Karpas-422 (cell line): ENCODE results near the gene CRKL. TPM values are rescaled to one million over a fixed set of nuclear protein-coding genes. Genes with fewer than 3 reads are reported as not detected.

ENCODE experiments used
- DNase-seq: peaks from one replicate; pipeline ENCODE4 v3.0.0-alpha.2; 2015
- H2AFZ ChIP-seq: fragments of 200-600 bp; sonication (generic); 2 replicates; pipeline ENCODE4 v1.6.1; 2014; ENCODE audit warnings: antibody characterized with exemption, low read length, mixed read lengths
- H3K27ac ChIP-seq: fragments of 200-600 bp; sonication (generic); 2 replicates; pipeline ENCODE4 v1.5.1; 2014; ENCODE audit warnings: mild to moderate bottlenecking, low read length, moderate library complexity
- H3K27me3 ChIP-seq: fragments of 200-600 bp; sonication (generic); 2 replicates; pipeline ENCODE4 v1.6.1; 2014; ENCODE audit warnings: low read length, mixed read lengths
- H3K36me3 ChIP-seq: fragments of 200-600 bp; sonication (generic); 2 replicates; pipeline ENCODE4 v1.6.1; 2014; ENCODE audit warnings: low read length, mixed read lengths; ENCODE audit not compliant: insufficient read depth
- H3K4me1 ChIP-seq: fragments of 200-600 bp; sonication (generic); 2 replicates; pipeline ENCODE4 v1.6.1; 2014; ENCODE audit warnings: mild to moderate bottlenecking, low read length, mixed read lengths
- H3K4me2 ChIP-seq: fragments of 200-600 bp; sonication (generic); 2 replicates; pipeline ENCODE4 v1.6.1; 2014; ENCODE audit warnings: low read length, low read depth, mild to moderate bottlenecking; ENCODE audit not compliant: poor library complexity, severe bottlenecking
- H3K4me3 ChIP-seq: fragments of 200-600 bp; sonication (generic); 2 replicates; pipeline ENCODE4 v1.5.1; 2014; ENCODE audit warnings: mild to moderate bottlenecking, antibody characterized with exemption, low read length, mixed read lengths
- H3K79me2 ChIP-seq: fragments of 200-600 bp; sonication (generic); 2 replicates; pipeline ENCODE4 v1.6.1; 2014; ENCODE audit warnings: mild to moderate bottlenecking, low read length, mixed read lengths
- H3K9ac ChIP-seq: fragments of 200-600 bp; sonication (generic); 2 replicates; pipeline ENCODE4 v1.6.0; 2014; ENCODE audit warnings: low read length
- H3K9me2 ChIP-seq: fragments of 200-600 bp; sonication (generic), shearing (Covaris generic); replicated peaks from 2 replicates; pipeline ENCODE4 v1.6.0; 2014; ENCODE audit warnings: mild to moderate bottlenecking, low read length, moderate library complexity; ENCODE audit not compliant: insufficient read depth
- H3K9me3 ChIP-seq: fragments of 300-700, 200-600 bp; sonication (generic); 2 replicates; pipeline ENCODE4 v1.6.1; 2014; ENCODE audit warnings: low read length, mixed read lengths
- H4K20me1 ChIP-seq: fragments of 200-600 bp; sonication (generic); 2 replicates; pipeline ENCODE4 v1.6.1; 2014; ENCODE audit warnings: mild to moderate bottlenecking, antibody characterized with exemption, low read length, low read depth; ENCODE audit not compliant: insufficient read depth
- total RNA-seq: library from RNA; depleted of rRNA; stranded (reverse); fragments of >200 nt; shearing (Covaris generic); gene quantifications from 2 replicates; pipeline ENCODE4 v1.2.3, GENCODE V29; 2014; ENCODE audit warnings: low replicate concordance

CRKL gene
- total RNA-seq, 1 experiment from 2014 or later, result 58.4 TPM

DNA sequence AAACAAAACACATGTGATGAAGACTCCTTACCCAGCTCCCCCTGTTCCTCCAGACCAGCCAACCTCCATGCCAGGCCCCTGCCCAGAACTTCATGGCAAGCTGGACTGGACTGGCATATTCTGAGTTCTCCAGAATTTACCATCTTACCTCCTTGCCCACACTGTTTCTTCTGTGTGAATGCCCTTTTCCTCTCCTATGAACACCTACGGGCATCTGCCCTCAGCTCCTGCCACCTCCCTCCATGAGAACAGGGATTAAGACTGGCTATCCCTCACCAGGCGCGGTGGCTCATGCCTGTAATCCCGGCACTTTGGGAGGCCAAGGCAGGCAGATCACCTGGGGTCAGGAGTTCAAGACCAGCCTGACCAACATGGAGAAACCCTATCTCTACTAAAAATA is 43.4 kb downstream of the CRKL start:
- Histone ChIP-seq H3K27me3 (no peaks in the 10 kb centered on the region), H3K79me2 (no peaks in the 10 kb centered on the region), H3K9ac (no peak overlapping the region), H3K36me3 (no peaks in the 10 kb centered on the region), H4K20me1 (peaks cover 9% of the 10 kb centered on the region; the same call in 1 of the 2 replicates), H3K4me2 (no peak overlapping the region), H3K4me1 (peaks cover 2% of the 10 kb centered on the region; the same call in 1 of the 2 replicates), H3K27ac (no peak overlapping the region), H3K4me3 (no peak overlapping the region), H3K9me2 (no peaks in the 10 kb centered on the region), H3K9me3 (no peaks in the 10 kb centered on the region), H2AFZ (no peak overlapping the region)
- DNase-seq, result no peak

DNA sequence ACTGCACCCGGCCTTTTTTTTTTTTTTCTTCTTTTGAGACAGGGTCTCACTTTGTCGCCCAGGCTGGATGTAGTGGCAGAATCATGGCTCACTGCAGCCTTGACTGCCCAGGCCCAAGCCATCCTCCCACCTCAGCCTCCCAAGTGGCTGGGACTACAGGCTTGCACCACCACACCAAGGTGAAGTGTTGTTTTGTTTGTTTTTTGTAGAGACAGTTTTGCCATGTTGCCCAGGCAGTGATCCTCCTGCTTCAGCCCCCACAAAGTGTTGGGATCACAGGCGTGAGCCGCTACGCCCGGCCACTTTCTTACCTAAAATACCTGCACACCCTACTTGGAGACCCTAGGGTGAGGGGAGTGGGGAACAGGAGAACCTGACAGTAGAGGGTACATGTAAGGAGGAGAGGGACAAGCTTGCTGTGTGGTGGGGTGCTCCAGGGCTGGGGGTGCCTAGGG is 45.3 kb downstream of the CRKL start:
- H3K36me3 ChIP-seq, result no peaks in the 10 kb centered on the region
- no peaks in the 10 kb centered on the region for H3K9me2 ChIP-seq
- H3K4me3 ChIP-seq, result no peak overlapping the region
- peaks cover 2% of the 10 kb centered on the region; the same call in 1 of the 2 replicates for H3K4me1 ChIP-seq
- no peaks in the 10 kb centered on the region for H3K79me2 ChIP-seq
- H3K9me3 ChIP-seq, result no peaks in the 10 kb centered on the region
- DNase-seq, result no peak
- H3K27ac ChIP-seq, result no peak overlapping the region
- 0 out of 2 replicates have a peak, but pooled peaks cover 4% of the 10 kb centered on the region for H4K20me1 ChIP-seq
- no peak overlapping the region for H3K4me2 ChIP-seq
- H2AFZ ChIP-seq, result no peak overlapping the region
- no peaks in the 10 kb centered on the region for H3K27me3 ChIP-seq
- no peak overlapping the region for H3K9ac ChIP-seq

DNA sequence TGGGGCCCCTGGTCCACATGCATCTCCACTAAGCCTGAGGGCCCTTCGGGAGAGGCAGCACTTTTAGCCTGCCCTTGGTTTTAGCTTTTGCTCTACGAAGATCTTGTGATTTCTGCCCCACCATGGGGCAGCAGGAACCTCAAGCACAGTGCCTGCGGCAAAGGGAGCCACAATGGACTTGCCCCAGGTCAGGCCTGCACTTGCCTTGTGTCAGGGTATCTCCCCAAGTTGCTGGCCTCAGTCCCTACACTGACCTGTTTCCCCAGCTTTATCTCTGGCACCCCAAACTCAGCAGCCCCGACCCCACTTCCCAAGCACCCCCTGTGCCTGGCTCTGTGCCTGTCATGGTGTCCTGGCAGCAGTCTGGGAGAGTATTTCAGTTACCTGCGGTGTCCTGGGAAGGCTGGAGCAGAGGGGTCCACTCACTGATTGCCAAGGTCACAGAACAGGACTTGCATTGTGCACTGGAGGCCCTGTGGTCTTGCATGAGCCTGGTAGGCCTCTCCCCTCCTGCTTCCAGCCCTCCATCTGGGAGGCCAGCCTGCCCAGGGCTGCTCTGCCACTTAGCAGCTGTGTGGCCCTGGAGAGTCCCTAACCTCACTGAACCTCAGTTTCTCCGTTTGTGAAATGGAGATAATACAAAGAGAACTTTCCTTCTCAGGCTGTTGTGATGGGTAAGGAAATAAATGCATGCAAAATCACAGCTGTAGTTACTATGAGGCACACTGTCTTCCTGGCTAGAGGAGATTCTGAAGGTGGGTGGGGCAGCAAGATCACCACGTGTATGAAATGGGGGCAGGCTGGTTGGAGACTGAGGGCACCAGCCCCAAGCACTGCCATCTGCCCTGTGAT is 46.2 kb downstream of the CRKL start:
- H3K9ac ChIP-seq, result no peak overlapping the region
- H3K27ac ChIP-seq, result no peak overlapping the region
- no peaks in the 10 kb centered on the region for H3K9me3 ChIP-seq
- no peaks in the 10 kb centered on the region for H3K4me1 ChIP-seq
- H3K79me2 ChIP-seq, result no peaks in the 10 kb centered on the region
- H4K20me1 ChIP-seq, result no peaks in the 10 kb centered on the region
- no peak for DNase-seq
- H3K4me2 ChIP-seq, result no peak overlapping the region
- H3K36me3 ChIP-seq, result no peaks in the 10 kb centered on the region
- no peaks in the 10 kb centered on the region for H3K9me2 ChIP-seq
- no peak overlapping the region for H3K4me3 ChIP-seq
- no peaks in the 10 kb centered on the region for H3K27me3 ChIP-seq
- no peak overlapping the region for H2AFZ ChIP-seq

DNA sequence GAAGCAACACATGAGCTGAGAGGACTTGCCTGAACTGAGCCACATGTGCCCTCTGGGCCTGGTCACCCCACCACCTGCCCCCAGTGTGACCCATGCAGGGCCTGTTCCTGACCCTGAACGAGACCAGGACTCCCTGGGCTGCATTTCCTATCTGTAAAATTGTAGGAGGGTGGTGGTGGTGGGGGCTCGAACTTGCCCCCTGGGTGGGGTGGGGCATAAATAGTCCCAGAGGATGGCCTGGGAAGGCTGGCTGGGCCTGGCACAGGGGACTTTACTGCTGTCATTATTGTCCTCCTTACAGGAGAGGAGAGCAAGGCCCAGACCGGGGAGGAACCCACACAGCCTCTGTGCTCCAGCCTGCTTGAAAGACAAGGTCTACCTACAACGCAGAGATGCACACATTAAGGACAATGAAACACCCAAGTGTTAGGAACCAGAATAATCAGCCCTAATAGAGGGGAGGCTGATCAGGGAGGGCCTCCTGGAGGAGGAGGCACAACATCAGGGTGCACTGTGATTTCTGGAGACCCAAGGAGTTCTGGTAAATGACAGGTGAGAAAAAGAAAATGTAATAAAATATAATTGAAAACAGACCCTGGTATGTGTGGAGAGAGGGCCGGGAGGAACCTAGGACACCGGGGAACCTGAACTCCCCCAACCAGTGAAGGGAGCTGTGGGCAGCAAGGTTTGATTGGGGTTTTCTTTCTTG is 47.0 kb downstream of the CRKL start:
- Histone ChIP-seq H3K79me2 (no peaks in the 10 kb centered on the region), H4K20me1 (no peaks in the 10 kb centered on the region), H3K9me3 (no peaks in the 10 kb centered on the region), H3K27ac (no peak overlapping the region), H3K27me3 (no peaks in the 10 kb centered on the region), H3K36me3 (no peaks in the 10 kb centered on the region), H3K9me2 (no peaks in the 10 kb centered on the region), H3K4me3 (no peak overlapping the region), H3K9ac (no peak overlapping the region), H3K4me2 (no peak overlapping the region), H2AFZ (no peak overlapping the region), H3K4me1 (no peaks in the 10 kb centered on the region)
- no peak for DNase-seq

DNA sequence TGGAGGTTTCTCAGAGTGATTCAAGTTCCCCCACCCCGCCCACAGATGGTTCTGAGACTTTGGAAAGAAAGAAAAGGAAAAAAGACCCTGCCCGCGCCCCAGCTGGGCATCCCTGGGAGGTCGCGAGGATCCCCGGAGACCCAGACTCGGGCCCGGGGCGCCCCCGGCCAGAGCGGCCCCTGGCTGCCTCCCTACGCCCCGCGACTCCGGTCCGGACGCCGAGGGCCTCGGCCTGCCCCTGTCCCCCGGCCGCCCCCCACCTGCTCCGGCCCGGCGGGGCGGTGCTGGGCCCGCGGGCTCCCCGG is 47.5 kb downstream of the CRKL start:
- no peak overlapping the region for H3K9ac ChIP-seq

DNA sequence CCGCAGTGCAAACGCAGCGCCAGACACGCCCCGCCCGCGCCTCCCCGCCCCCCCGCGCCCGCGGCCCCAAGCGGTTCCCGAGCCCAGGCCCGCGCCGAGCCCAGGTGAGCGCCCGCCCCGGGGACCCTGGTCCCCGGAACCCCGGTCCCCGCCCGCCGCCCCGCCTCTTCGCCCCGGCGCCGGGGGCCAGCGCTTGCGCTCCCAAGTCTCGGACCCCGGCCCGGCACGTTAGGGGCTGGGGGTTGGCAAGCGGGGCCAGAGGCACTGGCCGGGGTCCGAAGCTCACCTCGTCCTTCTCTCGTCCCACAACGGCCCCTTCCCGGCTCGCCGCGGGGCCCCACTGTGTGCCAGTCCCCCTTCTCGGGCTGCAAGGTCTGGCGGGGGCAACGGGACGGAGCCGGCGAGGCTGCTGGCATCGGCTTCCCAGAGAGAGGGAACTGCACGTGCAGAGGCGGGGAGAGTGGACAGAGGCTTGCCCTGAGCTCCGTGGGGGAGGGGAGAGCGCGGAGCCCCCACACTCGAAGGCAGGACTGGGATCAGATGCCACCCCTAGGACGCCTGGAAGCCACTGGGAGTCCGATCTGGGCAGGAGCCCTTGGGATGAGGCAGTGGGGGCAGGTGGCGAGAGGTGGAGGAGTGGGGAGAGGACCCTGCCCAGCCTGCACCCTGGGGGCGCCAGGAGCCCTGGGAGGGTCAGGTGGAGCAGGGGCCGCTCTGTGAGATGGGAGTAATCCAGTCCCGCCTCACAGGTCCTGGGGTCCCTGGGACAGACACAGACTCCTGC is 48.1 kb downstream of the CRKL start:
- Histone ChIP-seq H3K4me3 (no peak overlapping the region), H4K20me1 (no peaks in the 10 kb centered on the region), H3K79me2 (no peaks in the 10 kb centered on the region), H3K9ac (no peak overlapping the region), H3K9me2 (no peaks in the 10 kb centered on the region), H3K36me3 (no peaks in the 10 kb centered on the region), H2AFZ (no peak overlapping the region), H3K27ac (no peak overlapping the region), H3K9me3 (no peaks in the 10 kb centered on the region), H3K4me2 (no peak overlapping the region), H3K4me1 (no peaks in the 10 kb centered on the region), H3K27me3 (no peaks in the 10 kb centered on the region)
- DNase-seq, result no peak

More for the DNA sequence above, 47.5 kb downstream of the CRKL start:
- Histone ChIP-seq H2AFZ (no peak overlapping the region), H4K20me1 (no peaks in the 10 kb centered on the region), H3K27me3 (no peaks in the 10 kb centered on the region), H3K9me3 (no peaks in the 10 kb centered on the region), H3K9me2 (no peaks in the 10 kb centered on the region), H3K36me3 (no peaks in the 10 kb centered on the region), H3K79me2 (no peaks in the 10 kb centered on the region), H3K4me3 (no peak overlapping the region), H3K4me1 (no peaks in the 10 kb centered on the region), H3K4me2 (no peak overlapping the region), H3K27ac (no peak overlapping the region)
- DNase-seq, result no peak

DNA sequence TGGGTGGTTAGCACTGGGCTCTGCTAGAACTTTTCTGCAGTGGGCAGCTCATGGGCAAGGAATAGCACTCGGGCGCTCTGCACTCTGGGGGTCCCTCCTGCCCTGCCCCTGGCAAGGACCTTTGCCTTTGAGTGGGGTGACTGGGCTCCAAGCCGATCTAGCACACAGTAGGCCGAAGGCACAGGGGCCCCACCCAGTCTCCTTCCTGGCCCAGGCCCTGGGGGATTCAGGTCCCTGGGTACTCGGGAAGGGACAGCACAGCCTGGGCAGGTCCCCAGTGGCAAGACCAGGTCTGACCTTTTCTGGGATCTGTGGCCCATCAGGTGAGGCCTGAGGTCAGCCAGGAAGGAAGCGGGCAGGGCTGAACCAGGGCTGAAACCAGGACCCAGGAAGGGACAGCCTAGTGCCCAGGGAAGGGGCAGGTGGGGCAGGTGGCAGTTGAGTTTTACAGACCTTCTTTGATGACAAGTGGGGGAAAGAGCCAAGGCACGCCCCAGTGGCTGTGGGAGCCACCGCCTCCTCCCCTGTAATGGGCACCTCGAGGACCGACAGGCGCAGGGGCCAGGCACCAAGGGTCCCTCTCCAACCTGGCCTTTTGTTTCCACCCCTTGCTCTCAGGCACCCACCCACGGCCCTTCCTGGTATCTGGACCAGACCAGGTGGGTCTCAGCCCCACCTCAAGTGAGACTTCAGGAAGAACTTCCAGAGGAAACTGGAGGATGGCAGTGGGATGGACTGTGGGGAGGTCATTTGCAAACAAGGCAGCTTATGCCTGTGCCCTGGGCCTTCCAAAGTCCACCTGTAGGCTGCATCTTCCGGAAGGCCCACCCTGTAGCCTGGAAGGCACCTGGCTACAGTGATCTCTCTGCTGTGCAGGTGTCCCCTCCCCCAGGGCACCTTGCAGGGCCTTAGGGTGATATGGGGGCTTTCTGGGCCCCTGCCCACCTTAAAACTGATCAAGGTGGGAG is 49.0 kb downstream of the CRKL start:
- H3K4me1 ChIP-seq, result no peaks in the 10 kb centered on the region

More for the DNA sequence above, 49.0 kb downstream of the CRKL start:
- Histone ChIP-seq H3K36me3 (no peaks in the 10 kb centered on the region), H3K9me2 (no peaks in the 10 kb centered on the region), H4K20me1 (no peaks in the 10 kb centered on the region), H3K27me3 (no peaks in the 10 kb centered on the region), H3K4me3 (no peak overlapping the region), H3K79me2 (no peaks in the 10 kb centered on the region), H3K4me2 (no peak overlapping the region), H3K9ac (no peak overlapping the region), H3K27ac (no peak overlapping the region), H3K9me3 (no peaks in the 10 kb centered on the region), H2AFZ (no peak overlapping the region)
- no peak for DNase-seq
